ENCODE results near the gene MYCBP2. TPM values are rescaled to one million over a fixed set of nuclear protein-coding genes. Genes with fewer than 3 reads are reported as not detected.

MYCBP2 gene
- total RNA-seq, 1 experiment from 2014 or later, result 53.3 TPM

- no peaks in the 10 kb centered on the region for H3K79me2 ChIP-seq (ENCODE audit: low read length)
- no peaks in the 10 kb centered on the region for H3K4me1 ChIP-seq (ENCODE audit: insufficient read depth, low read length)
- DNase-seq (no peak), ATAC-seq (no peak)
- no peak overlapping the region for H3K4me3 ChIP-seq (ENCODE audit: low read length)
- POLR2A ChIA-PET (ENCODE audit: unreplicated experiment), result no interaction called here
- BruUV-seq (replicated peaks), result no TSS peak
- H3K9ac ChIP-seq (ENCODE audit: low read length), result no peak overlapping the region
- CTCF ChIA-PET, result no interaction called here
- H4K20me1 ChIP-seq (ENCODE audit: low read length), result no peaks in the 10 kb centered on the region
- H2AFZ ChIP-seq (ENCODE audit: low read length), result no peak overlapping the region
- no peaks in the 10 kb centered on the region for H3K9me2 ChIP-seq (replicated peaks; ENCODE audit: low read length)
- H3K9me3 ChIP-seq (ENCODE audit: low read length), result no peaks in the 10 kb centered on the region
- H3K27ac ChIP-seq (ENCODE audit: low read length), result no peak overlapping the region
- intact Hi-C loops (cut with micrococcal nuclease), result no loop called here
- TF ChIP-seq EZH2 (IDR thresholded peaks at IDR 0.05; ENCODE audit: low read length, unreplicated experiment) (no peak), EZH2phosphoT487 (IDR thresholded peaks at IDR 0.05; ENCODE audit: borderline replicate concordance, low read length) (no peak)
- TF ChIP-seq, protein P1, sequence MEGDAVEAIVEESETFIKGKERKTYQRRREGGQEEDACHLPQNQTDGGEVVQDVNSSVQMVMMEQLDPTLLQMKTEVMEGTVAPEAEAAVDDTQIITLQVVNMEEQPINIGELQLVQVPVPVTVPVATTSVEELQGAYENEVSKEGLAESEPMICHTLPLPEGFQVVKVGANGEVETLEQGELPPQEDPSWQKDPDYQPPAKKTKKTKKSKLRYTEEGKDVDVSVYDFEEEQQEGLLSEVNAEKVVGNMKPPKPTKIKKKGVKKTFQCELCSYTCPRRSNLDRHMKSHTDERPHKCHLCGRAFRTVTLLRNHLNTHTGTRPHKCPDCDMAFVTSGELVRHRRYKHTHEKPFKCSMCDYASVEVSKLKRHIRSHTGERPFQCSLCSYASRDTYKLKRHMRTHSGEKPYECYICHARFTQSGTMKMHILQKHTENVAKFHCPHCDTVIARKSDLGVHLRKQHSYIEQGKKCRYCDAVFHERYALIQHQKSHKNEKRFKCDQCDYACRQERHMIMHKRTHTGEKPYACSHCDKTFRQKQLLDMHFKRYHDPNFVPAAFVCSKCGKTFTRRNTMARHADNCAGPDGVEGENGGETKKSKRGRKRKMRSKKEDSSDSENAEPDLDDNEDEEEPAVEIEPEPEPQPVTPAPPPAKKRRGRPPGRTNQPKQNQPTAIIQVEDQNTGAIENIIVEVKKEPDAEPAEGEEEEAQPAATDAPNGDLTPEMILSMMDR (conservative IDR thresholded peaks at IDR 0.05; ENCODE audit: low read depth, low read length), result no peak
- no peaks in the 10 kb centered on the region for H3K27me3 ChIP-seq (ENCODE audit: low read length)
- no peak overlapping the region for H3K4me2 ChIP-seq (ENCODE audit: low read length)
- H3F3A ChIP-seq (ENCODE audit: low read length, unreplicated experiment), result no peaks in the 10 kb centered on the region
- peaks cover 9% of the 10 kb centered on the region; the same call in 1 of the 2 replicates for H3K36me3 ChIP-seq (ENCODE audit: low read depth, low read length)
Measured at GRCh38 chr13:77084755-77085154, 242.1 kb downstream of the MYCBP2 start.

GRCh38 chr13:77079902-77080413, 246.9 kb downstream of the MYCBP2 start:
- ChIA-PET CTCF (no interaction called here), POLR2A (ENCODE audit: unreplicated experiment) (no interaction called here)
- H3K4me1 ChIP-seq (ENCODE audit: insufficient read depth, low read length), result no peaks in the 10 kb centered on the region
- TF ChIP-seq EZH2 (IDR thresholded peaks at IDR 0.05; ENCODE audit: low read length, unreplicated experiment) (no peak), EZH2phosphoT487 (IDR thresholded peaks at IDR 0.05; ENCODE audit: borderline replicate concordance, low read length) (no peak)
- TF ChIP-seq, protein P1 (conservative IDR thresholded peaks at IDR 0.05; ENCODE audit: low read depth, low read length), result no peak
- H3K27ac ChIP-seq (ENCODE audit: low read length), result no peak overlapping the region
- H3K79me2 ChIP-seq (ENCODE audit: low read length), result no peaks in the 10 kb centered on the region
- H4K20me1 ChIP-seq (ENCODE audit: low read length), result no peaks in the 10 kb centered on the region
- H2AFZ ChIP-seq (ENCODE audit: low read length), result no peak overlapping the region
- H3K27me3 ChIP-seq (ENCODE audit: low read length), result no peaks in the 10 kb centered on the region
- peaks cover 9% of the 10 kb centered on the region; the same call in 1 of the 2 replicates for H3K36me3 ChIP-seq (ENCODE audit: low read depth, low read length)
- no TSS peak for BruUV-seq (replicated peaks)
- intact Hi-C loops (cut with micrococcal nuclease), result no loop called here
- no peaks in the 10 kb centered on the region for H3K9me2 ChIP-seq (replicated peaks; ENCODE audit: low read length)
- no peaks in the 10 kb centered on the region for H3K9me3 ChIP-seq (ENCODE audit: low read length)
- H3F3A ChIP-seq (ENCODE audit: low read length, unreplicated experiment), result no peaks in the 10 kb centered on the region
- H3K4me2 ChIP-seq (ENCODE audit: low read length), result no peak overlapping the region
- ATAC-seq (no peak), DNase-seq (no peak)
- H3K4me3 ChIP-seq (ENCODE audit: low read length), result no peak overlapping the region
- H3K9ac ChIP-seq (ENCODE audit: low read length), result no peak overlapping the region

DNA sequence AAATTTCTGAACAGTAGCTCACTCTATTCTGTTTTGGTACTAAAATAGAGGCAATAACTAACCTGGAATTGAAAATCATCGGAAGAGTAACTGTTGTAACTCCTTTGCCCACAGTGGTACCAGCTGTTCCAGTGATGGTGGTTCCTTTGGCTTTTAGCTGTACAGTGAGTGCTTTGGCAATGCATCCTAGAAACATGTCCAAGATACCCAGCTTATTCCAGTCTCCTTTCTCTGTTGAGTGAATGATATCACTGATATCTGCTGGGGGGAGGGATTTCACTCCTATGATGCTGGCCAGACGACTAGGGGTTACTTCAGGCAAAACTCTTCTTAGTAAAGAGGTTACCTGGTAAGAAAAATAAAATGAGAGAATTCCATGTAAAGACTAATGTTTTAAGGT, 259.4 kb downstream of the MYCBP2 start:
- ChIA-PET POLR2A (ENCODE audit: unreplicated experiment) (no interaction called here), CTCF (no interaction called here)
- H3K4me1 ChIP-seq (ENCODE audit: insufficient read depth, low read length), result no peaks in the 10 kb centered on the region
- no TSS peak for BruUV-seq (replicated peaks)
- peaks cover 8% of the 10 kb centered on the region for H3K36me3 ChIP-seq (ENCODE audit: low read depth, low read length)
- H3K27me3 ChIP-seq (ENCODE audit: low read length), result no peaks in the 10 kb centered on the region
- no peak overlapping the region for H3K4me3 ChIP-seq (ENCODE audit: low read length)
- no peak overlapping the region for H3K9ac ChIP-seq (ENCODE audit: low read length)
- no peaks in the 10 kb centered on the region for H4K20me1 ChIP-seq (ENCODE audit: low read length)
- no peak for DNase-seq
- no peak overlapping the region for H2AFZ ChIP-seq (ENCODE audit: low read length)
- H3K79me2 ChIP-seq (ENCODE audit: low read length), result no peaks in the 10 kb centered on the region
- intact Hi-C loops (cut with micrococcal nuclease), result no loop called here
- TF ChIP-seq EZH2phosphoT487 (IDR thresholded peaks at IDR 0.05; ENCODE audit: borderline replicate concordance, low read length) (no peak), EZH2 (IDR thresholded peaks at IDR 0.05; ENCODE audit: low read length, unreplicated experiment) (no peak)
- TF ChIP-seq, protein P1 (conservative IDR thresholded peaks at IDR 0.05; ENCODE audit: low read depth, low read length), result no peak
- H3K4me2 ChIP-seq (ENCODE audit: low read length), result no peak overlapping the region
- no peak overlapping the region for H3K27ac ChIP-seq (ENCODE audit: low read length)
- ATAC-seq, result no peak
- H3K9me3 ChIP-seq (ENCODE audit: low read length), result no peaks in the 10 kb centered on the region
- H3F3A ChIP-seq (ENCODE audit: low read length, unreplicated experiment), result no peaks in the 10 kb centered on the region
- no peaks in the 10 kb centered on the region for H3K9me2 ChIP-seq (replicated peaks; ENCODE audit: low read length)
